AG09319 (cell line): ENCODE data around the gene GOLGA6L2.
"Not testable (repeated sequence)": the region's sequence is repeated elsewhere in the genome, so short reads cannot be mapped to it uniquely, and the experiment has no call there.

Experiments used
- DNase-seq: peaks from one replicate; pipeline ENCODE4 v3.0.0-alpha.2; 2010; ENCODE audit warnings: low read depth; ENCODE audit errors: extremely low read depth
- TF ChIP-seq, protein P1 (sequence below): IDR thresholded peaks from 2 replicates; pipeline ENCODE4 v1.5.1; 2011; ENCODE audit warnings: low read depth, mild to moderate bottlenecking, inconsistent platforms, low read length, moderate library complexity

Gene GOLGA6L2

DNA sequence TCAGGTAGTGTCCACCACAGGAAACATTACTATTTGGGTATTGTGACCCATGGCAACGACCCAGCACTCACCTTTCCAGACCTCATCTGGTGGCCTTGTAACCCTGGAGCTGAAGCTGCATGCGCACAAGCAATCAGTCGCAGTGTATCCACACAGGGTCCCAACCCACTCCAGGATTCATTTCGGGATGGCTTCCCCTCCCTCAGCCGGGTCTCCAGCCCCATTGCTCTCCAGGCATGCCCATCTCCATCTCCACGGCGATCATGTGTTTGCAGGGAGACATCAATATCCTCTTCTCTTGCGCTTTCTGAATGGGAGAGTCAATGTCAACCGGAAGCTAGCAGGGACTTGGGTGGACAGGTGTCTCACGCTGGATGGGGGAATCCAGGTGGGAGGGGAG lies 35.2 kb downstream of the GOLGA6L2 start:
- DNase-seq, result no peak
- TF ChIP-seq, protein P1, sequence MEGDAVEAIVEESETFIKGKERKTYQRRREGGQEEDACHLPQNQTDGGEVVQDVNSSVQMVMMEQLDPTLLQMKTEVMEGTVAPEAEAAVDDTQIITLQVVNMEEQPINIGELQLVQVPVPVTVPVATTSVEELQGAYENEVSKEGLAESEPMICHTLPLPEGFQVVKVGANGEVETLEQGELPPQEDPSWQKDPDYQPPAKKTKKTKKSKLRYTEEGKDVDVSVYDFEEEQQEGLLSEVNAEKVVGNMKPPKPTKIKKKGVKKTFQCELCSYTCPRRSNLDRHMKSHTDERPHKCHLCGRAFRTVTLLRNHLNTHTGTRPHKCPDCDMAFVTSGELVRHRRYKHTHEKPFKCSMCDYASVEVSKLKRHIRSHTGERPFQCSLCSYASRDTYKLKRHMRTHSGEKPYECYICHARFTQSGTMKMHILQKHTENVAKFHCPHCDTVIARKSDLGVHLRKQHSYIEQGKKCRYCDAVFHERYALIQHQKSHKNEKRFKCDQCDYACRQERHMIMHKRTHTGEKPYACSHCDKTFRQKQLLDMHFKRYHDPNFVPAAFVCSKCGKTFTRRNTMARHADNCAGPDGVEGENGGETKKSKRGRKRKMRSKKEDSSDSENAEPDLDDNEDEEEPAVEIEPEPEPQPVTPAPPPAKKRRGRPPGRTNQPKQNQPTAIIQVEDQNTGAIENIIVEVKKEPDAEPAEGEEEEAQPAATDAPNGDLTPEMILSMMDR, result no peak

GRCh38 chr15:23403550-23403949 lies 43.5 kb downstream of the GOLGA6L2 start:
- no peak for DNase-seq
- TF ChIP-seq, protein P1, result no peak

GRCh38 chr15:23402544-23402943 lies 44.5 kb downstream of the GOLGA6L2 start:
- no peak for DNase-seq
- TF ChIP-seq, protein P1, result no peak

DNA sequence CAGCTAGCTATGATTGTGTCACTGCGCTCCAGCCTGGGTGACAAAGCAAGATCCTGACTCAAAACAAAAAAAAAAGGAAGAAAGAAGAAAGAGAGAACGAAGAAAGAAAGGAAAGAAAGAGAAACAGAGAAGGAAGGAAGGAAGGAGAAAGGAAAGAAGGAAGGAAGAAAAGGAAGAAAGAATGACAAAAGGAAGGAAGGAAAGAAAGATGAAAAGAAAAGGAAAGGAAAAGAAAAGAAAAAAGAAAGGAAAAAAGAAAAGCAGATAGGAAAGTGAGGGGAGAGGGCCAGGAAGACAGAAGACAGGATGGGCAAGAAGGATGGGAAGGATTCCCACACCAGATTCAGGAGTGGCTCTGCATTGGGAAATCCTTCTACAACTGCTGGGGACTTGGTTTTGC lies 44.9 kb downstream of the GOLGA6L2 start:
- TF ChIP-seq, protein P1, result no peak
- DNase-seq, result no peak

- TF ChIP-seq, protein P1, result no peak
- DNase-seq, result no peak
These were observed 45.4 kb downstream of the GOLGA6L2 start for GRCh38 chr15:23401627-23402026.

GRCh38 chr15:23399207-23399606 lies 47.8 kb downstream of the GOLGA6L2 start:
- not testable (repeated sequence) for DNase-seq

DNA sequence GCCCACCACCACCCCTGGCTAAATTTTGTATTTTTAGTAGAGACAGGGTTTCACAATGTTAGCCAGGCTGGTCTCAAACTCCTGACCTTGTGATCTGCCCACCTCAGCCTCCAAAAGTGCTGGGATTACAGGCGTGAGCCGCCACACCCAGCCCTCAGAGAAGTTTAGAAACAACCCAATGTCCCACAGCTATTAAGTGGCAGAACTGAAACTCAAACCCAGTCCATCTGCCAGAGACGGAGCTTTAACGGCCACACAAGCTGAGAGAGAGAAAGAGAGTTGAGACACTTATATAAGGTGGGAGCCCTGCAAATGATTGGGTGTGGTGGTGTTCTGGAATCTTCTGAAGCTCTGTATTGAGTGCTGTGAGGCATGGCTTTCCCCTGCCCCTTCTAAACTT lies 48.7 kb downstream of the GOLGA6L2 start:
- not testable (repeated sequence) for DNase-seq

DNA sequence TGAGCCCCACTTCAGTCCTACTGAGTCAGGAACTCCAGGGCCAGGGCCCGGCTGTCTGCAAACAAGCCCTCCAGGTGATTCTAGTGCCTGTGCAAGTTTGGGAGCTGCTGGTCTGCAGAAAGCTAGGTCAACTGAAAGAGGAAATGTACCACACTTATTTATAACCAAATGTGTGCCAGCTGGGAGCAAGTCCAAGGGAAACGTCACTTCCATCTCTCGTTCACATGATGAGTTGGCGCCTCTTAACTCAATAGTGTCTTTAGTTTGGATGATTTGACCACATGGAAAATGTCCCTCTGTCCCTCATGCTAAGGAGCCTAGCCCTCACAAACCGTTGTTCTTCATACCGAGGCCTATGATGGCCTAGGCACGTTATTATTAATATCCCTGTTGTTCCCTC lies 49.3 kb downstream of the GOLGA6L2 start:
- TF ChIP-seq, protein P1, result no peak
- no peak for DNase-seq

DNA sequence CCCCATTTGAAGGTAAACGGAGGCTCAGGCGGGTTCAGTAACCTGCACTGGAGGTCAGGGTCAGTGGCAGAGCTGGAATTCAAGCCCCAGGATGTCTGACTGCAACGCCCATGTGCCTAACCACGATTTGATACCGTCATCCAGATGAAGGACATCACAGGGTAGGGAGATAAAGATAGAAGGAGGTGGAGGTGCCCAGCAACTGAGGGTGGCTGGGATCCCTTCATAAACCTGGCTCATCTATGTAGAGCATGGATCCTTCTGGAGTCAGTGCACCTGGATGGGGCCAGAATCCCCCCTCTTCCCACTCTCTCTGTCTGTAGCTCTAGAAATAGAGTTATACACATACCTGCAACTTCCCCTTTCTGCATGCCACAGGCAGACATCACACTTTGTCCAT lies 51.2 kb downstream of the GOLGA6L2 start:
- no peak for DNase-seq
- TF ChIP-seq, protein P1, result no peak
